Neural progenitor cell (in vitro differentiated cells): ENCODE data around the gene NAT8L. TPM values are rescaled to one million over a fixed set of nuclear protein-coding genes. Genes with fewer than 3 reads are reported as not detected.

ENCODE experiments used
- DNase-seq: peaks from one replicate; pipeline ENCODE4 v3.0.0-alpha.2; 2016; ENCODE audit warnings: low spot score
- H2AFZ ChIP-seq: fragments of 200-600 bp; sonication (generic); replicated peaks from 2 replicates; pipeline ENCODE4 v1.6.1; 2016; ENCODE audit warnings: antibody characterized with exemption
- H3F3A ChIP-seq: fragments of 200-600 bp; sonication (generic); 2 replicates; pipeline ENCODE4 v1.6.1; 2016; ENCODE audit warnings: antibody characterized with exemption, low read depth
- H3K27ac ChIP-seq: fragments of 200-600 bp; sonication (generic); 2 replicates; pipeline ENCODE4 v1.5.1; 2016; ENCODE audit warnings: mild to moderate bottlenecking
- H3K27me3 ChIP-seq: fragments of 200-600 bp; sonication (generic); 2 replicates; pipeline ENCODE4 v1.6.1; 2016; ENCODE audit warnings: mild to moderate bottlenecking, moderate library complexity
- H3K36me3 ChIP-seq: fragments of 200-600 bp; sonication (generic); 2 replicates; pipeline ENCODE4 v1.5.1; 2016
- H3K4me1 ChIP-seq: fragments of 200-600 bp; sonication (generic); 2 replicates; pipeline ENCODE4 v1.6.1; 2016; ENCODE audit warnings: mixed run types
- H3K4me2 ChIP-seq: fragments of 200-600 bp; sonication (generic); 2 replicates; pipeline ENCODE4 v1.6.1; 2016
- H3K4me3 ChIP-seq: fragments of 200-600 bp; sonication (generic); 2 replicates; pipeline ENCODE4 v1.5.1; 2016
- H3K79me2 ChIP-seq: fragments of 200-600 bp; sonication (generic); 2 replicates; pipeline ENCODE4 v1.6.1; 2016; ENCODE audit warnings: low read depth
- H3K9ac ChIP-seq: fragments of 200-600 bp; sonication (generic); 2 replicates; pipeline ENCODE4 v1.6.1; 2016
- H3K9me3 ChIP-seq: fragments of 200-600 bp; sonication (generic); 2 replicates; pipeline ENCODE4 v1.5.1; 2016; ENCODE audit warnings: low read depth
- H4K20me1 ChIP-seq: fragments of 200-600 bp; sonication (generic); 2 replicates; pipeline ENCODE4 v1.6.1; 2016; ENCODE audit warnings: low read depth
- H3K27ac Mint-ChIP-seq: 3 replicates; pipeline ENCODE4 v1.8.0; 2021; ENCODE audit warnings: mixed read lengths
- H3K27me3 Mint-ChIP-seq: 2 replicates; pipeline ENCODE4 v1.8.0; 2022; ENCODE audit warnings: low read depth, mild to moderate bottlenecking, inconsistent platforms, moderate library complexity, mixed read lengths; ENCODE audit not compliant: insufficient read depth
- H3K36me3 Mint-ChIP-seq: 3 replicates; pipeline ENCODE4 v1.8.0; 2021; ENCODE audit warnings: mixed read lengths
- H3K4me1 Mint-ChIP-seq: 3 replicates; pipeline ENCODE4 v1.8.0; 2021; ENCODE audit warnings: mixed read lengths
- H3K4me3 Mint-ChIP-seq: 3 replicates; pipeline ENCODE4 v1.8.0; 2021; ENCODE audit warnings: mild to moderate bottlenecking, moderate library complexity, mixed read lengths
- H3K9me3 Mint-ChIP-seq: 3 replicates; pipeline ENCODE4 v1.8.0; 2020; ENCODE audit warnings: mixed read lengths
- CTCF ChIP-seq: fragments of 200-600 bp; sonication (generic); IDR thresholded peaks from 2 replicates; pipeline ENCODE4 v1.5.1; 2017; ENCODE audit warnings: antibody characterized with exemption, mild to moderate bottlenecking
- EZH2 ChIP-seq: fragments of 200-600 bp; sonication (generic); IDR thresholded peaks from 2 replicates; pipeline ENCODE4 v1.6.1; 2017; ENCODE audit warnings: antibody characterized with exemption, mild to moderate bottlenecking, moderate library complexity
- EZH2phosphoT487 ChIP-seq: fragments of 200-600 bp; sonication (generic); IDR thresholded peaks from 2 replicates; pipeline ENCODE4 v1.6.1; 2017; ENCODE audit warnings: antibody characterized with exemption
- total RNA-seq: library from RNA; depleted of rRNA; stranded (reverse); fragments of >200 nt; gene quantifications from 2 replicates; pipeline ENCODE4 v1.2.3, GENCODE V29; 2015; ENCODE audit warnings: low replicate concordance

The NAT8L gene
- total RNA-seq, 1 donor from 2014 or later: 0.62 TPM

- no peaks in the 10 kb centered on the region for H3K4me1 ChIP-seq
- TF ChIP-seq EZH2 (no peak), EZH2phosphoT487 (no peak), CTCF (no peak)
Measured at GRCh38 chr4:2049811-2050210, 9.3 kb upstream of the NAT8L start.

GRCh38 chr4:2051086-2051485 is 8.0 kb upstream of the NAT8L start:
- TF ChIP-seq EZH2 (no peak), CTCF (no peak), EZH2phosphoT487 (no peak)
- Mint-ChIP-seq H3K27ac (no peak overlapping the region), H3K36me3 (no peaks in the 10 kb centered on the region), H3K27me3 (peaks cover 12% of the 10 kb centered on the region), H3K4me1 (peaks cover 5% of the 10 kb centered on the region), H3K9me3 (no peaks in the 10 kb centered on the region), H3K4me3 (no peak overlapping the region)
- no peak overlapping the region for H2AFZ ChIP-seq
- no peak overlapping the region for H3K4me3 ChIP-seq
- H3K79me2 ChIP-seq: no peaks in the 10 kb centered on the region
- H3F3A ChIP-seq: no peaks in the 10 kb centered on the region
- no peaks in the 10 kb centered on the region for H4K20me1 ChIP-seq
- H3K27ac ChIP-seq: no peak overlapping the region
- no peaks in the 10 kb centered on the region for H3K9me3 ChIP-seq
- DNase-seq: peak; percentile 1
- no peak overlapping the region for H3K9ac ChIP-seq
- no peak overlapping the region for H3K4me2 ChIP-seq
- H3K27me3 ChIP-seq: peaks cover 45% of the 10 kb centered on the region
- no peaks in the 10 kb centered on the region for H3K4me1 ChIP-seq
- H3K36me3 ChIP-seq: no peaks in the 10 kb centered on the region

More at GRCh38 chr4:2049811-2050210, 9.3 kb upstream of the NAT8L start:
- no peak for DNase-seq
- peaks cover 10% of the 10 kb centered on the region for H3K27me3 Mint-ChIP-seq
- H3K27ac Mint-ChIP-seq: no peak overlapping the region
- H3K36me3 Mint-ChIP-seq: no peaks in the 10 kb centered on the region
- H3K27me3 ChIP-seq: peaks cover 32% of the 10 kb centered on the region
- no peaks in the 10 kb centered on the region for H3F3A ChIP-seq
- H3K79me2 ChIP-seq: no peaks in the 10 kb centered on the region
- H3K36me3 ChIP-seq: no peaks in the 10 kb centered on the region
- H3K9ac ChIP-seq: no peak overlapping the region
- H3K9me3 ChIP-seq: no peaks in the 10 kb centered on the region
- no peak overlapping the region for H3K4me3 ChIP-seq
- H3K27ac ChIP-seq: no peak overlapping the region
- H3K9me3 Mint-ChIP-seq: no peaks in the 10 kb centered on the region
- H2AFZ ChIP-seq: no peak overlapping the region
- H3K4me2 ChIP-seq: no peak overlapping the region
- H3K4me3 Mint-ChIP-seq: no peak overlapping the region
- peaks cover 5% of the 10 kb centered on the region for H3K4me1 Mint-ChIP-seq
- no peaks in the 10 kb centered on the region for H4K20me1 ChIP-seq

- Histone ChIP-seq H3K27me3 (peaks cover 72% of the 10 kb centered on the region), H3K79me2 (no peaks in the 10 kb centered on the region), H3K36me3 (no peaks in the 10 kb centered on the region), H4K20me1 (no peaks in the 10 kb centered on the region), H3K4me3 (no peak overlapping the region), H3K9me3 (no peaks in the 10 kb centered on the region), H2AFZ (no peak overlapping the region), H3K4me2 (no peak overlapping the region), H3K4me1 (no peaks in the 10 kb centered on the region), H3K27ac (no peak overlapping the region), H3F3A (peaks cover 6% of the 10 kb centered on the region), H3K9ac (no peak overlapping the region)
- no peak overlapping the region for H3K27ac Mint-ChIP-seq
- H3K4me3 Mint-ChIP-seq: no peak overlapping the region
- peaks cover 12% of the 10 kb centered on the region for H3K4me1 Mint-ChIP-seq
- peaks cover 18% of the 10 kb centered on the region for H3K27me3 Mint-ChIP-seq
- no peak for DNase-seq
- H3K36me3 Mint-ChIP-seq: no peaks in the 10 kb centered on the region
- no peak for TF ChIP-seq CTCF
- no peak for TF ChIP-seq EZH2phosphoT487
- TF ChIP-seq EZH2: no peak
- H3K9me3 Mint-ChIP-seq: no peaks in the 10 kb centered on the region
Measured at GRCh38 chr4:2054217-2054616, 4.9 kb upstream of the NAT8L start.
